Measurements from ENCODE around the gene P2RX5.

DNA sequence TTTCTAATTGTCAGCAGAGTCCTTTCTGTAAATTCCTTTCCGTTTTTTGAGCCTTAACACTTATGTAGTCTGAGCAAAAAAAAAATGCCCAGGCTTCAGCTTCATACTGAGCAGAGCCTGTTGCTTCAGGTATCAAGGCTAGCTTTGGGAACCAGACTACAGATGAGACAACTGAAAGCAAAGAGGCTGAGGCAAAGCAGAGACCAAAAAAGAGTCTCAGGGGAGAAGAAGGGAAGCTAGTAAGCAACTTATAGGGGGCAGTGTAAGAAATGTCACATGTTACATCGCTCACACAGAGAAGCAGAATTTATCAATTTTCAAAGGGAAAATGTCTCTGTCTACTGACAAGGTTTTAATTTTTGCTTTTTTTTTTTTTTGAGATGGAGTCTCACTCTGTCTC is 31.1 kb upstream of the P2RX5 start:
- TF ChIP-seq, protein P1, sequence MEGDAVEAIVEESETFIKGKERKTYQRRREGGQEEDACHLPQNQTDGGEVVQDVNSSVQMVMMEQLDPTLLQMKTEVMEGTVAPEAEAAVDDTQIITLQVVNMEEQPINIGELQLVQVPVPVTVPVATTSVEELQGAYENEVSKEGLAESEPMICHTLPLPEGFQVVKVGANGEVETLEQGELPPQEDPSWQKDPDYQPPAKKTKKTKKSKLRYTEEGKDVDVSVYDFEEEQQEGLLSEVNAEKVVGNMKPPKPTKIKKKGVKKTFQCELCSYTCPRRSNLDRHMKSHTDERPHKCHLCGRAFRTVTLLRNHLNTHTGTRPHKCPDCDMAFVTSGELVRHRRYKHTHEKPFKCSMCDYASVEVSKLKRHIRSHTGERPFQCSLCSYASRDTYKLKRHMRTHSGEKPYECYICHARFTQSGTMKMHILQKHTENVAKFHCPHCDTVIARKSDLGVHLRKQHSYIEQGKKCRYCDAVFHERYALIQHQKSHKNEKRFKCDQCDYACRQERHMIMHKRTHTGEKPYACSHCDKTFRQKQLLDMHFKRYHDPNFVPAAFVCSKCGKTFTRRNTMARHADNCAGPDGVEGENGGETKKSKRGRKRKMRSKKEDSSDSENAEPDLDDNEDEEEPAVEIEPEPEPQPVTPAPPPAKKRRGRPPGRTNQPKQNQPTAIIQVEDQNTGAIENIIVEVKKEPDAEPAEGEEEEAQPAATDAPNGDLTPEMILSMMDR (IDR thresholded peaks at IDR 0.05): no peak
- TF ChIP-seq POLR2AphosphoS5 (IDR thresholded peaks at IDR 0.05; ENCODE audit: low read depth, low read length): no peak

All from Panc1 (cell line).